ENCODE results near the gene TBC1D9.

TBC1D9 gene

GRCh38 chr4:140711910-140712309 is 44.3 kb downstream of the TBC1D9 start:
- Histone ChIP-seq H3K4me1 (no peaks in the 10 kb centered on the region), H4K20me1 (no peaks in the 10 kb centered on the region), H3K27ac (no peak overlapping the region)

GRCh38 chr4:140710908-140711622 is 45.1 kb downstream of the TBC1D9 start:
- H3K27me3 ChIP-seq = no peaks in the 10 kb centered on the region
- no peak for TF ChIP-seq Cebpa-rat (IDR thresholded peaks at IDR 0.05)
- H4K20me1 ChIP-seq = no peaks in the 10 kb centered on the region
- H3K4me3 ChIP-seq = no peak overlapping the region
- H3K9ac ChIP-seq = no peak overlapping the region
- peaks cover 5% of the 10 kb centered on the region; the same call in 1 of the 2 replicates for H3K9me3 ChIP-seq
- no peaks in the 10 kb centered on the region for H3K36me3 ChIP-seq
- H3K4me2 ChIP-seq = no peak overlapping the region
- no peak overlapping the region for H3K27ac ChIP-seq
- no peaks in the 10 kb centered on the region for H3K4me1 ChIP-seq

More at GRCh38 chr4:140711910-140712309, 44.3 kb downstream of the TBC1D9 start:
- H3K9ac ChIP-seq = no peak overlapping the region
- H3K4me3 ChIP-seq = no peak overlapping the region
- H3K27me3 ChIP-seq = no peaks in the 10 kb centered on the region
- no peak for TF ChIP-seq Cebpa-rat (IDR thresholded peaks at IDR 0.05)
- H3K36me3 ChIP-seq = no peaks in the 10 kb centered on the region
- H3K4me2 ChIP-seq = no peak overlapping the region
- H3K9me3 ChIP-seq = peaks cover 5% of the 10 kb centered on the region; the same call in 1 of the 2 replicates

DNA sequence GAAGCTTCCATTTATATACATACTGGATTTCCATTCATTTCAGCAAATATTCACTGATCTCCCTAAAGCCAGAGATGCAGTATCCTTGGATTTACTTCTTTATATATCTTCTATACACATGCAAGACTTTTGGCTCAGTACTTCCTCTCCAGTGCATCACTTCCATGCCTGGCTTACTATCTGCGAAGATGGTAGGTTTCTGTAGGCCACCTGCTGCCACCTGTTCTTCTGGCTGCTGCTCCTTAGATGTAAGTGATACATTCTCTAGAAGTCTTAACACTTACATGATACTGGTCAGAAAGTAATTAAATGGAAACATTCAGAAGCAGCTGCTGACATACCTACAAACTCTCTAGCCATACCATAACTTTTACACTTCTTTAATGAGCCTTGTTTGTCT is 48.9 kb downstream of the TBC1D9 start:
- no peaks in the 10 kb centered on the region for H3K27me3 ChIP-seq
- no peak overlapping the region for H3K4me2 ChIP-seq
- H3K27ac ChIP-seq = no peak overlapping the region
- no peaks in the 10 kb centered on the region for H3K4me1 ChIP-seq
- no peak overlapping the region for H3K4me3 ChIP-seq
- H4K20me1 ChIP-seq = no peaks in the 10 kb centered on the region
- H3K36me3 ChIP-seq = no peaks in the 10 kb centered on the region
- no peak for TF ChIP-seq Cebpa-rat (IDR thresholded peaks at IDR 0.05)
- no peak overlapping the region for H3K9ac ChIP-seq
- peaks cover 5% of the 10 kb centered on the region; the same call in 1 of the 2 replicates for H3K9me3 ChIP-seq

GRCh38 chr4:140706665-140707064 is 49.5 kb downstream of the TBC1D9 start:
- Histone ChIP-seq H3K27ac (no peak overlapping the region), H3K9ac (no peak overlapping the region), H3K27me3 (no peaks in the 10 kb centered on the region), H4K20me1 (no peaks in the 10 kb centered on the region), H3K4me1 (no peaks in the 10 kb centered on the region), H3K4me3 (no peak overlapping the region), H3K9me3 (peaks cover 5% of the 10 kb centered on the region; the same call in 1 of the 2 replicates), H3K36me3 (no peaks in the 10 kb centered on the region), H3K4me2 (no peak overlapping the region)
- TF ChIP-seq Cebpa-rat (IDR thresholded peaks at IDR 0.05) = no peak

DNA sequence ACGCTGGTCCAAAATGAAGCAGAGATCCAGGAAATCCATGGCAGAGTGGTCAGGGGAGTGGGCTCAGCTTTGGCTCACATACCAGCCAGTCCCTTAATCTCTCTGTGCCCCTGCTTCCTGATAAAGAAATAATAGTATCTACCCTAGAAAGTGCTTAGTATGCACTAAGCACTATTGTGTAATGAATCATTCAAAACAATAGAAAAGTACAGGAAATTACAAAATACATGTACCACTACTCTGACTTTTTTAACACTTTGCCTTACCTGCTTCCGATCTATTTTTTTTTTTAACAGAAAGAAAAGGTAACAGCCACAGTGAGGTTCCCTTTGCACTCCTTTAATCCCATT is 49.9 kb downstream of the TBC1D9 start:
- Histone ChIP-seq H3K4me1 (no peaks in the 10 kb centered on the region), H3K27ac (no peak overlapping the region), H3K9ac (no peak overlapping the region), H4K20me1 (no peaks in the 10 kb centered on the region), H3K27me3 (no peaks in the 10 kb centered on the region), H3K36me3 (no peaks in the 10 kb centered on the region), H3K4me3 (no peak overlapping the region), H3K4me2 (no peak overlapping the region), H3K9me3 (peaks cover 5% of the 10 kb centered on the region; the same call in 1 of the 2 replicates)
- no peak for TF ChIP-seq Cebpa-rat (IDR thresholded peaks at IDR 0.05)

GRCh38 chr4:140705625-140706275 is 50.4 kb downstream of the TBC1D9 start:
- Histone ChIP-seq H3K36me3 (no peaks in the 10 kb centered on the region), H3K9ac (no peak overlapping the region), H3K27ac (no peak overlapping the region), H3K9me3 (peaks cover 5% of the 10 kb centered on the region; the same call in 1 of the 2 replicates), H3K4me1 (no peaks in the 10 kb centered on the region), H3K27me3 (no peaks in the 10 kb centered on the region), H3K4me2 (no peak overlapping the region), H3K4me3 (no peak overlapping the region), H4K20me1 (no peaks in the 10 kb centered on the region)
- no peak for TF ChIP-seq Cebpa-rat (IDR thresholded peaks at IDR 0.05)

DNA sequence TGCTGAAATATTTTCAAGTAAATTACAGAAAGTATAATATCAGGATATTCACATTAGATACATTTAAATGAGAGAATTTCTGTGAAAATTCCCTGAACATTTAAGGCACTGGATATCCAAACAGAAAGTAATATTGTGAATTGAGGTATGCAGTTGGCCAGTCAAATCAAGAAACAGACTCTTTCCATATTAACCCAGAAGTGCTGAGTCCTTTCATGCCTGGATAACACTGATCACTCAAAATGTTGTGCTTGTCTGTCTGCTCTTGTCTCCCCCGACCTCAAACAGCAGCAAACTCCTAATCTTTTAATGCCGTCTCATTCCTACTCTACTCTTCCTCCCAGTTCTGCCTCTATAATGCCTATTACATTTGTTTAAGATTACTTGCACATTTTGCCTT is 51.2 kb downstream of the TBC1D9 start:
- Histone ChIP-seq H4K20me1 (no peaks in the 10 kb centered on the region), H3K9me3 (peaks cover 5% of the 10 kb centered on the region; the same call in 1 of the 2 replicates), H3K36me3 (no peaks in the 10 kb centered on the region), H3K4me2 (no peak overlapping the region), H3K4me1 (no peaks in the 10 kb centered on the region), H3K9ac (no peak overlapping the region), H3K4me3 (no peak overlapping the region), H3K27me3 (no peaks in the 10 kb centered on the region), H3K27ac (no peak overlapping the region)
- TF ChIP-seq Cebpa-rat (IDR thresholded peaks at IDR 0.05) = no peak

- H3K9ac ChIP-seq = no peak overlapping the region
- peaks cover 1% of the 10 kb centered on the region; the same call in 1 of the 2 replicates for H3K9me3 ChIP-seq
- no peaks in the 10 kb centered on the region for H3K36me3 ChIP-seq
- H3K27ac ChIP-seq = no peak overlapping the region
- no peaks in the 10 kb centered on the region for H4K20me1 ChIP-seq
- H3K4me1 ChIP-seq = no peaks in the 10 kb centered on the region
- no peak overlapping the region for H3K4me2 ChIP-seq
- no peak for TF ChIP-seq Cebpa-rat (IDR thresholded peaks at IDR 0.05)
- H3K4me3 ChIP-seq = no peak overlapping the region
- no peaks in the 10 kb centered on the region for H3K27me3 ChIP-seq
Measured at GRCh38 chr4:140704392-140704960, 51.7 kb downstream of the TBC1D9 start.

- Histone ChIP-seq H4K20me1 (no peaks in the 10 kb centered on the region), H3K27me3 (no peaks in the 10 kb centered on the region), H3K4me1 (no peaks in the 10 kb centered on the region), H3K27ac (no peak overlapping the region), H3K36me3 (no peaks in the 10 kb centered on the region), H3K9me3 (no peaks in the 10 kb centered on the region), H3K4me2 (no peak overlapping the region), H3K9ac (no peak overlapping the region), H3K4me3 (no peak overlapping the region)
- TF ChIP-seq Cebpa-rat (IDR thresholded peaks at IDR 0.05) = no peak
Measured at GRCh38 chr4:140703463-140703862, 52.7 kb downstream of the TBC1D9 start.

GRCh38 chr4:140702096-140702757 is 54.0 kb downstream of the TBC1D9 start:
- Histone ChIP-seq H3K4me3 (no peak overlapping the region), H3K27ac (no peak overlapping the region)
- TF ChIP-seq Cebpa-rat (IDR thresholded peaks at IDR 0.05) = no peak

More at GRCh38 chr4:140702096-140702757, 54.0 kb downstream of the TBC1D9 start:
- Histone ChIP-seq H3K36me3 (no peaks in the 10 kb centered on the region), H4K20me1 (no peaks in the 10 kb centered on the region), H3K9ac (no peak overlapping the region), H3K4me1 (no peaks in the 10 kb centered on the region), H3K27me3 (no peaks in the 10 kb centered on the region), H3K9me3 (no peaks in the 10 kb centered on the region), H3K4me2 (no peak overlapping the region)
